Calu3 (cell line): ENCODE results near the gene CCDC187. TPM values are rescaled to one million over a fixed set of nuclear protein-coding genes. Genes with fewer than 3 reads are reported as not detected.

Source experiments
- BruUV-seq: library from RNA; stranded (reverse); fragments of 400-500 nt; replicated peaks from 2 replicates; lab custom pipeline; 2021; lab: Mats Ljungman, UMichigan
- CTCF ChIA-PET: fragments of 300-600 bp; sonication (Branson Sonifier 250); formaldehyde crosslinking; loops from one replicate; lab custom pipeline; 2022; ENCODE audit warnings: antibody characterized with exemption; lab: Charles Lee
- DNase-seq: peaks from one replicate; pipeline ENCODE4 v3.0.0; 2022
- H3K27ac Mint-ChIP-seq: one replicate; pipeline ENCODE4 v1.8.0; 2022; ENCODE audit warnings: mixed read lengths; ENCODE audit not compliant: unreplicated experiment
- H3K27me3 Mint-ChIP-seq: one replicate; pipeline ENCODE4 v1.8.0; 2022; ENCODE audit warnings: mixed read lengths; ENCODE audit not compliant: unreplicated experiment
- H3K36me3 Mint-ChIP-seq: one replicate; pipeline ENCODE4 v1.8.0; 2022; ENCODE audit warnings: mild to moderate bottlenecking, moderate library complexity, mixed read lengths; ENCODE audit not compliant: insufficient read depth, unreplicated experiment
- H3K4me1 Mint-ChIP-seq: one replicate; pipeline ENCODE4 v1.8.0; 2022; ENCODE audit warnings: mild to moderate bottlenecking, low read depth, mixed read lengths; ENCODE audit not compliant: unreplicated experiment
- H3K4me3 Mint-ChIP-seq: one replicate; pipeline ENCODE4 v1.8.0; 2022; ENCODE audit warnings: mild to moderate bottlenecking, low read depth, moderate library complexity, mixed read lengths; ENCODE audit not compliant: unreplicated experiment
- H3K9me3 Mint-ChIP-seq: one replicate; pipeline ENCODE4 v1.8.0; 2022; ENCODE audit warnings: low read depth, mixed read lengths; ENCODE audit not compliant: unreplicated experiment
- intact Hi-C: fragments of 100-400 bp; cut with micrococcal nuclease; formaldehyde crosslinking; loops from one replicate; pipeline ENCODE4 v1.10.0; 2022; ENCODE audit not compliant: unreplicated experiment
- total RNA-seq: library from RNA; stranded (reverse); gene quantifications from 2 replicates; pipeline ENCODE4 v1.2.3, GENCODE V29; 2022
- TF ChIP-seq, protein P1 (sequence below): fragments of 200-600 bp; IDR thresholded peaks from one replicate; pipeline ENCODE4 v1.8.0; 2022; ENCODE audit warnings: antibody characterized with exemption; ENCODE audit not compliant: unreplicated experiment

Gene CCDC187
- total RNA-seq, 1 experiment from 2014 or later = 0.73 TPM

DNA sequence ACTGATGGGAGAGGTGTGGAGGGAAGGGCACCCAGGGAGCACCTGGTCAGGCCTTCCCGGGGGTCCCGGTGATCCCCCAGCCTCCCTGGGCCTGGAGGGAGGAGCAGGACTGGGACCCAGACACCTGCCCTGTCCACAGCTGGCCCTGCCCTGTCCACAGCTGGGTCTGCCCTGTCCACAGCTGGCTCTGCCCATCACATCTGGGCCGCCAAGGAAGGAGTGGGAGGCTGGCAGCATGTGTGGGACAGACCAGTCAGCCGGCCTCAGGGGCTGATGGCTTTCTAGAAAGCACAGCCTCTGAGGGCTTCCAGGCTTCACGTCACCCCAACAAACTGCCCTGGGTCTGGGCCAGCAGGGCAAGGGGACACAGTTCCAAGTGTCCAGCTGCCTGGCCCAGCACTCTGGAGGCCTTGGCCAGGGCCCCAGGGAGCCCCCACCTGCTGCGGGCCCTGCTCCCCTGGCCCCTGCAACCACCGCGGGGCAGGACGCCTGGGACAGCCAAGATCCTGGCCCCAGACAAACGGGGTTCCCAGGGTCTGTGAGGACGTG is 47.4 kb upstream of the CCDC187 start:
- CTCF ChIA-PET = interaction anchor here (0.6 kb wide), 1 partner anchor 1265 kb away, joined by 4 read pairs; no protein-coding TSS in a partner anchor
- Mint-ChIP-seq H3K36me3 (peaks cover 10% of the 10 kb centered on the region), H3K4me3 (no peak overlapping the region), H3K27me3 (peaks cover 11% of the 10 kb centered on the region), H3K4me1 (peaks cover 8% of the 10 kb centered on the region), H3K9me3 (no peaks in the 10 kb centered on the region), H3K27ac (no peak overlapping the region)
- TF ChIP-seq, protein P1, sequence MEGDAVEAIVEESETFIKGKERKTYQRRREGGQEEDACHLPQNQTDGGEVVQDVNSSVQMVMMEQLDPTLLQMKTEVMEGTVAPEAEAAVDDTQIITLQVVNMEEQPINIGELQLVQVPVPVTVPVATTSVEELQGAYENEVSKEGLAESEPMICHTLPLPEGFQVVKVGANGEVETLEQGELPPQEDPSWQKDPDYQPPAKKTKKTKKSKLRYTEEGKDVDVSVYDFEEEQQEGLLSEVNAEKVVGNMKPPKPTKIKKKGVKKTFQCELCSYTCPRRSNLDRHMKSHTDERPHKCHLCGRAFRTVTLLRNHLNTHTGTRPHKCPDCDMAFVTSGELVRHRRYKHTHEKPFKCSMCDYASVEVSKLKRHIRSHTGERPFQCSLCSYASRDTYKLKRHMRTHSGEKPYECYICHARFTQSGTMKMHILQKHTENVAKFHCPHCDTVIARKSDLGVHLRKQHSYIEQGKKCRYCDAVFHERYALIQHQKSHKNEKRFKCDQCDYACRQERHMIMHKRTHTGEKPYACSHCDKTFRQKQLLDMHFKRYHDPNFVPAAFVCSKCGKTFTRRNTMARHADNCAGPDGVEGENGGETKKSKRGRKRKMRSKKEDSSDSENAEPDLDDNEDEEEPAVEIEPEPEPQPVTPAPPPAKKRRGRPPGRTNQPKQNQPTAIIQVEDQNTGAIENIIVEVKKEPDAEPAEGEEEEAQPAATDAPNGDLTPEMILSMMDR = no peak
- DNase-seq = no peak
- intact Hi-C loops = no loop called here
- BruUV-seq = no TSS peak

DNA sequence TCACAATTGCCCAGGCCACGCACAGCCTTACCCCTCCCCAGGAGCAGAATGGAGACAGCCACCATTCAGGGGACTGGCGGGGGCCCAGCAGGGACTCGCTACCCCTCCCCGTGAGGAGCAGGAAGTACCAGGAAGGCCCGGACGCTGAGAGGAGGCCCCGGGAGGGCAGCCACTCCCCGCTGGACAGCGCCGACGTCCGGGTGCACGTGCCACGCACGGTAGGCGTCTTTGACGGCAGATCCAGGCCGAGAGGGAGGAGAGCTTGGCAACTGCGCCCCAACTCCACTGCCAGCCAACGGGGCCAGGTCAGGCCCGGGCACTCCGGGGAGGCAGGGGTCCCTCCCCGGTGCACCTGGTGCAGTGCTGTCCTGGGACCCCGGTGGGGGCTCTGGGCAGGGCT is 45.7 kb upstream of the CCDC187 start:
- TF ChIP-seq, protein P1 = no peak

DNA sequence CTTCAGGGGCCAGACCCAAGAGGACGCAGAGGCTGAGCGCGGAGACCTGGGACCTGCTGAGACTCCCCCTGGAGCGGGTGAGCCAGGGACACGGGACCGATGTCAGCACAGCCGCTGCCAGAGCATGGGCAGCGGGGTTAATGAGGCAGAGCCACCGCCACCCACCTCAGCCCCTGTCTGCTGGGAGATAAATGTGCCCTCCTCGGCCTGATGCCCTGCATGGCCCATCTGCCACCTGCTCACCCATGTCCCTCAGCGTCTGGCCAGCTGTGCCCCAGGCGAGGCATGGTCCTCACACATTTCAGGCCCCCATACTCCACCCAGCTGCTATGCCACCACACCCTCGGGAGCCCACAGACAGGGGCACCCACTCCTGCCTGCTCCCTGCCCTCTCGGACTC is 44.8 kb upstream of the CCDC187 start:
- Mint-ChIP-seq H3K27me3 (no peaks in the 10 kb centered on the region), H3K9me3 (no peaks in the 10 kb centered on the region), H3K36me3 (no peaks in the 10 kb centered on the region), H3K4me3 (no peak overlapping the region), H3K4me1 (no peaks in the 10 kb centered on the region), H3K27ac (no peak overlapping the region)
- TF ChIP-seq, protein P1 = no peak
- CTCF ChIA-PET = no interaction called here
- no TSS peak for BruUV-seq
- intact Hi-C loops = no loop called here
- DNase-seq = no peak

More for the DNA sequence above, 45.7 kb upstream of the CCDC187 start:
- intact Hi-C loops = no loop called here
- Mint-ChIP-seq H3K36me3 (peaks cover 4% of the 10 kb centered on the region), H3K27me3 (peaks cover 4% of the 10 kb centered on the region), H3K27ac (no peak overlapping the region), H3K9me3 (no peaks in the 10 kb centered on the region), H3K4me1 (peaks cover 3% of the 10 kb centered on the region), H3K4me3 (no peak overlapping the region)
- BruUV-seq = no TSS peak
- no peak for DNase-seq
- CTCF ChIA-PET = no interaction called here

DNA sequence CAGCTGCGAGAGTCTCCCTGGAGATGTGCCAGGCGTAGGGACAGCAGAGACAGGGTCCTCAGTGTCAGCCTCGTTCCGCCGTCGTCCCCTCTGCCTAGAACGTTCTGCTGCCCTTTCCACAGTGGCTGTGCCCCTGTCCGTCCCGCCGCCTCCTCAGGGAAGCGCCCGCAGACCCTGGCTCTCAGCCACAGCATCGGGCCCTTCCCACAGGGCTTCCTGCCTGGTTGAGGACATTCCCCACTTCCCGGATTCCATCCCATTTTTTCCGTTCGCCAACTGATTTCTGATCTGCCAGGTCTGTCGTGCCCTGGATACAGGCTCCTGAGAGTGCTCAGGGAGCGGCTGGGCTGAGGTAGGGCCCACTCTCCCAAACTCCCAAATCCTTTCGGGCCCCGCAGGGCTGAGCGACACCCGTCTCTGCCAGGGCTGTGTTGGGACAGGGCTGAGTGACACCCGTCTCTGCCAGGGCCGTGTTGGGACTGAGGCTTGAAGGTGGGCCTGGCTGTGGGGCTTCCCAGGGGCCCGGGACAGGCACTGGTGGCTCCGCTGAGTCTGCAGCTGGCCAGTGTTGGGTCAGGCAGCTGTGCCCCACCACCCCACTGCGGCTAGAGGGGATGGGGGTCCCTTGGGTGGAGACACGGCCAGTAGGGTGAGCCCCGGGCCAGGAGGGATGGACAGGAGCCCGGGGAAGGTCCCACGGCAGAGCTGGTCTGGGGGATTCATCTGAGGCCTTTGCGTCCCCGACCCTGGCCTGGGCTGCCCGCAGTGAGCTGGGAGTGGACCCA is 43.8 kb upstream of the CCDC187 start:
- CTCF ChIA-PET = no interaction called here
- Mint-ChIP-seq H3K27ac (no peak overlapping the region), H3K27me3 (no peaks in the 10 kb centered on the region), H3K36me3 (no peaks in the 10 kb centered on the region), H3K4me1 (no peaks in the 10 kb centered on the region), H3K4me3 (no peak overlapping the region), H3K9me3 (no peaks in the 10 kb centered on the region)
- DNase-seq = no peak
- intact Hi-C loops = no loop called here
- TF ChIP-seq, protein P1 = no peak
- no TSS peak for BruUV-seq
